SK-N-SH treated with all-trans-retinoic acid at 6 μM for 48 hours (cell line): ENCODE results near the gene PYHIN1.
"Not testable (repeated sequence)": the region's sequence is repeated elsewhere in the genome, so short reads cannot be mapped to it uniquely, and the experiment has no call there.

Experiments
- ATAC-seq: fragments of 200-7000 bp; cut with Tn5 transposase; 3 replicates; pipeline ENCODE4 v1.9.1; 2020; ENCODE audit warnings: mild to moderate bottlenecking, moderate library complexity
- ARNTL ChIP-seq: fragments of 450-650 bp; formaldehyde crosslinking; IDR thresholded peaks from 2 replicates; pipeline ENCODE4 v1.5.0; 2020; ENCODE audit warnings: low read depth, mild to moderate bottlenecking, moderate library complexity, borderline replicate concordance
- BACH2 ChIP-seq: fragments of 250-450 bp; sonication (Bioruptor Pico); IDR thresholded peaks from 2 replicates; pipeline ENCODE4 v1.9.0; 2021; ENCODE audit warnings: mild to moderate bottlenecking, borderline replicate concordance
- CSDC2 ChIP-seq: fragments of 250-450 bp; sonication (Bioruptor Pico); IDR thresholded peaks from 2 replicates; pipeline ENCODE4 v1.5.0; 2020; ENCODE audit warnings: mild to moderate bottlenecking, moderate library complexity
- ESRRG ChIP-seq: fragments of 250-450 bp; sonication (Bioruptor Pico); IDR thresholded peaks from 2 replicates; pipeline ENCODE4 v1.6.1; 2021; ENCODE audit warnings: mild to moderate bottlenecking
- GLIS3 ChIP-seq: fragments of 250-450 bp; sonication (Bioruptor Pico); IDR thresholded peaks from 2 replicates; pipeline ENCODE4 v1.5.0; 2020; ENCODE audit warnings: mild to moderate bottlenecking, moderate library complexity
- ISL1 ChIP-seq: fragments of 250-450 bp; sonication (Bioruptor Pico); IDR thresholded peaks from 2 replicates; pipeline ENCODE4 v2.1.2; 2022; ENCODE audit warnings: mild to moderate bottlenecking, moderate library complexity
- PPARA ChIP-seq: fragments of 250-450 bp; sonication (Bioruptor Pico); IDR thresholded peaks from 2 replicates; pipeline ENCODE4 v1.5.0; 2020; ENCODE audit warnings: mild to moderate bottlenecking, borderline replicate concordance
- RARB ChIP-seq: fragments of 250-450 bp; sonication (Bioruptor Pico); IDR thresholded peaks from 2 replicates; pipeline ENCODE4 v1.8.0; 2021; ENCODE audit warnings: mild to moderate bottlenecking, moderate library complexity
- TCF4 ChIP-seq: fragments of 250-450 bp; sonication (Bioruptor Pico); IDR thresholded peaks from 2 replicates; pipeline ENCODE4 v1.8.0; 2021; ENCODE audit warnings: mild to moderate bottlenecking, moderate library complexity, borderline replicate concordance
- TOX ChIP-seq: fragments of 250-450 bp; sonication (Bioruptor Pico); IDR thresholded peaks from 2 replicates; pipeline ENCODE4 v1.8.0; 2021; ENCODE audit warnings: mild to moderate bottlenecking, moderate library complexity, borderline replicate concordance
- ZC3H10 ChIP-seq: fragments of 250-450 bp; sonication (Bioruptor Pico); IDR thresholded peaks from 2 replicates; pipeline ENCODE4 v1.5.1; 2021; ENCODE audit warnings: mild to moderate bottlenecking, moderate library complexity
- ZFP3 ChIP-seq: fragments of 250-450 bp; sonication (Bioruptor Pico); IDR thresholded peaks from 2 replicates; pipeline ENCODE4 v1.5.0; 2020; ENCODE audit warnings: mild to moderate bottlenecking, moderate library complexity
- ZFP30 ChIP-seq: fragments of 450-650 bp; formaldehyde crosslinking; IDR thresholded peaks from 2 replicates; pipeline ENCODE4 v1.5.0; 2022; ENCODE audit warnings: mild to moderate bottlenecking, moderate library complexity
- ZNF565 ChIP-seq: fragments of 450-650 bp; formaldehyde crosslinking; conservative IDR thresholded peaks from 2 replicates; pipeline ENCODE4 v1.5.0; 2020; ENCODE audit warnings: low read depth, mild to moderate bottlenecking, moderate library complexity
- ZNF70 ChIP-seq: fragments of 450-650 bp; formaldehyde crosslinking; IDR thresholded peaks from 2 replicates; pipeline ENCODE4 v1.5.0; 2020; ENCODE audit warnings: mild to moderate bottlenecking, moderate library complexity
- ZNF8 ChIP-seq: fragments of 450-650 bp; formaldehyde crosslinking; IDR thresholded peaks from 2 replicates; pipeline ENCODE4 v1.5.0; 2020; ENCODE audit warnings: mild to moderate bottlenecking, moderate library complexity
- TF ChIP-seq, protein P1 (sequence below): fragments of 250-450 bp; sonication (Bioruptor Pico); IDR thresholded peaks from 2 replicates; pipeline ENCODE4 v1.8.0; 2020; ENCODE audit warnings: mild to moderate bottlenecking, moderate library complexity, borderline replicate concordance
- TF ChIP-seq, protein P2 (sequence below): fragments of 250-450 bp; sonication (Bioruptor Pico); IDR thresholded peaks from 2 replicates; pipeline ENCODE4 v1.5.0; 2020; ENCODE audit warnings: mild to moderate bottlenecking, moderate library complexity
- TF ChIP-seq, protein P3 (sequence below): fragments of 250-450 bp; sonication (Bioruptor Pico); IDR thresholded peaks from 2 replicates; pipeline ENCODE4 v1.5.1; 2020; ENCODE audit warnings: low read depth, mild to moderate bottlenecking, moderate library complexity
- TF ChIP-seq, protein P4 (sequence below): fragments of 250-450 bp; sonication (Bioruptor Pico); IDR thresholded peaks from 2 replicates; pipeline ENCODE4 v1.5.1; 2021; ENCODE audit warnings: mild to moderate bottlenecking, moderate library complexity
- TF ChIP-seq, protein P5 (sequence below): fragments of 250-450 bp; sonication (Bioruptor Pico); IDR thresholded peaks from 2 replicates; pipeline ENCODE4 v1.8.0; 2021; ENCODE audit warnings: low read depth, mild to moderate bottlenecking, moderate library complexity, borderline replicate concordance

PYHIN1 gene

DNA sequence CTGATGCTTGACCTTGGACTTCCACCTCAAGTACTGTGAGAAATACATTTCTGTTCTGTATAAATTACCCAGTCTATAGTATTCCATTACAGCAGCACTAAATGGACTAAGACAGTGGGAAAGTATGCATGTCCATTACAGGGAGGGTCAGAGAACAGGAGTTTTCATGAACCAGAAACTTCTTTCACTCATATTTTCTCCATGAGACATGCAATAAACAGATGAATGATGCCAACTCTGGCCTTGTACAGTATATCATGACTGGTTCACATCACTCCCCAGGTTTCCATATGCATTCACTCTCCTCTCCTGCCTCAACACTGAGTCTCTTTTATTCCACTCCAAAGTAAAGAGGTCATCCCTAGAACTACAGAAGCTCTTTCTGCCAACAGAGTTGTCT is 73.8 kb downstream of the PYHIN1 start:
- no peak for ATAC-seq
- TF ChIP-seq ZFP30 (no peak), ZNF70 (CRISPR knock-in tag) (no peak), TCF4 (CRISPR knock-in tag) (no peak), ESRRG (no peak), CSDC2 (CRISPR knock-in tag) (no peak), ZNF8 (CRISPR knock-in tag) (no peak), ISL1 (CRISPR knock-in tag) (no peak), ZFP3 (no peak), ZNF565 (CRISPR knock-in tag) (no peak), ZC3H10 (CRISPR knock-in tag) (no peak), TOX (CRISPR knock-in tag) (no peak), GLIS3 (no peak)
- TF ChIP-seq, protein P1, sequence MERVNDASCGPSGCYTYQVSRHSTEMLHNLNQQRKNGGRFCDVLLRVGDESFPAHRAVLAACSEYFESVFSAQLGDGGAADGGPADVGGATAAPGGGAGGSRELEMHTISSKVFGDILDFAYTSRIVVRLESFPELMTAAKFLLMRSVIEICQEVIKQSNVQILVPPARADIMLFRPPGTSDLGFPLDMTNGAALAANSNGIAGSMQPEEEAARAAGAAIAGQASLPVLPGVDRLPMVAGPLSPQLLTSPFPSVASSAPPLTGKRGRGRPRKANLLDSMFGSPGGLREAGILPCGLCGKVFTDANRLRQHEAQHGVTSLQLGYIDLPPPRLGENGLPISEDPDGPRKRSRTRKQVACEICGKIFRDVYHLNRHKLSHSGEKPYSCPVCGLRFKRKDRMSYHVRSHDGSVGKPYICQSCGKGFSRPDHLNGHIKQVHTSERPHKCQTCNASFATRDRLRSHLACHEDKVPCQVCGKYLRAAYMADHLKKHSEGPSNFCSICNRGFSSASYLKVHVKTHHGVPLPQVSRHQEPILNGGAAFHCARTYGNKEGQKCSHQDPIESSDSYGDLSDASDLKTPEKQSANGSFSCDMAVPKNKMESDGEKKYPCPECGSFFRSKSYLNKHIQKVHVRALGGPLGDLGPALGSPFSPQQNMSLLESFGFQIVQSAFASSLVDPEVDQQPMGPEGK (CRISPR knock-in tag) = no peak
- TF ChIP-seq, protein P2, sequence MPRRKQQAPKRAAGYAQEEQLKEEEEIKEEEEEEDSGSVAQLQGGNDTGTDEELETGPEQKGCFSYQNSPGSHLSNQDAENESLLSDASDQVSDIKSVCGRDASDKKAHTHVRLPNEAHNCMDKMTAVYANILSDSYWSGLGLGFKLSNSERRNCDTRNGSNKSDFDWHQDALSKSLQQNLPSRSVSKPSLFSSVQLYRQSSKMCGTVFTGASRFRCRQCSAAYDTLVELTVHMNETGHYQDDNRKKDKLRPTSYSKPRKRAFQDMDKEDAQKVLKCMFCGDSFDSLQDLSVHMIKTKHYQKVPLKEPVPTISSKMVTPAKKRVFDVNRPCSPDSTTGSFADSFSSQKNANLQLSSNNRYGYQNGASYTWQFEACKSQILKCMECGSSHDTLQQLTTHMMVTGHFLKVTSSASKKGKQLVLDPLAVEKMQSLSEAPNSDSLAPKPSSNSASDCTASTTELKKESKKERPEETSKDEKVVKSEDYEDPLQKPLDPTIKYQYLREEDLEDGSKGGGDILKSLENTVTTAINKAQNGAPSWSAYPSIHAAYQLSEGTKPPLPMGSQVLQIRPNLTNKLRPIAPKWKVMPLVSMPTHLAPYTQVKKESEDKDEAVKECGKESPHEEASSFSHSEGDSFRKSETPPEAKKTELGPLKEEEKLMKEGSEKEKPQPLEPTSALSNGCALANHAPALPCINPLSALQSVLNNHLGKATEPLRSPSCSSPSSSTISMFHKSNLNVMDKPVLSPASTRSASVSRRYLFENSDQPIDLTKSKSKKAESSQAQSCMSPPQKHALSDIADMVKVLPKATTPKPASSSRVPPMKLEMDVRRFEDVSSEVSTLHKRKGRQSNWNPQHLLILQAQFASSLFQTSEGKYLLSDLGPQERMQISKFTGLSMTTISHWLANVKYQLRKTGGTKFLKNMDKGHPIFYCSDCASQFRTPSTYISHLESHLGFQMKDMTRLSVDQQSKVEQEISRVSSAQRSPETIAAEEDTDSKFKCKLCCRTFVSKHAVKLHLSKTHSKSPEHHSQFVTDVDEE (CRISPR knock-in tag) = no peak
- TF ChIP-seq, protein P3, sequence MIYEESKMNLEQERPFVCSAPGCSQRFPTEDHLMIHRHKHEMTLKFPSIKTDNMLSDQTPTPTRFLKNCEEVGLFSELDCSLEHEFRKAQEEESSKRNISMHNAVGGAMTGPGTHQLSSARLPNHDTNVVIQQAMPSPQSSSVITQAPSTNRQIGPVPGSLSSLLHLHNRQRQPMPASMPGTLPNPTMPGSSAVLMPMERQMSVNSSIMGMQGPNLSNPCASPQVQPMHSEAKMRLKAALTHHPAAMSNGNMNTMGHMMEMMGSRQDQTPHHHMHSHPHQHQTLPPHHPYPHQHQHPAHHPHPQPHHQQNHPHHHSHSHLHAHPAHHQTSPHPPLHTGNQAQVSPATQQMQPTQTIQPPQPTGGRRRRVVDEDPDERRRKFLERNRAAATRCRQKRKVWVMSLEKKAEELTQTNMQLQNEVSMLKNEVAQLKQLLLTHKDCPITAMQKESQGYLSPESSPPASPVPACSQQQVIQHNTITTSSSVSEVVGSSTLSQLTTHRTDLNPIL (CRISPR knock-in tag) = no peak
- TF ChIP-seq, protein P4, sequence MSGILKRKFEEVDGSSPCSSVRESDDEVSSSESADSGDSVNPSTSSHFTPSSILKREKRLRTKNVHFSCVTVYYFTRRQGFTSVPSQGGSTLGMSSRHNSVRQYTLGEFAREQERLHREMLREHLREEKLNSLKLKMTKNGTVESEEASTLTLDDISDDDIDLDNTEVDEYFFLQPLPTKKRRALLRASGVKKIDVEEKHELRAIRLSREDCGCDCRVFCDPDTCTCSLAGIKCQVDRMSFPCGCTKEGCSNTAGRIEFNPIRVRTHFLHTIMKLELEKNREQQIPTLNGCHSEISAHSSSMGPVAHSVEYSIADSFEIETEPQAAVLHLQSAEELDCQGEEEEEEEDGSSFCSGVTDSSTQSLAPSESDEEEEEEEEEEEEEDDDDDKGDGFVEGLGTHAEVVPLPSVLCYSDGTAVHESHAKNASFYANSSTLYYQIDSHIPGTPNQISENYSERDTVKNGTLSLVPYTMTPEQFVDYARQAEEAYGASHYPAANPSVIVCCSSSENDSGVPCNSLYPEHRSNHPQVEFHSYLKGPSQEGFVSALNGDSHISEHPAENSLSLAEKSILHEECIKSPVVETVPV (CRISPR knock-in tag) = no peak

DNA sequence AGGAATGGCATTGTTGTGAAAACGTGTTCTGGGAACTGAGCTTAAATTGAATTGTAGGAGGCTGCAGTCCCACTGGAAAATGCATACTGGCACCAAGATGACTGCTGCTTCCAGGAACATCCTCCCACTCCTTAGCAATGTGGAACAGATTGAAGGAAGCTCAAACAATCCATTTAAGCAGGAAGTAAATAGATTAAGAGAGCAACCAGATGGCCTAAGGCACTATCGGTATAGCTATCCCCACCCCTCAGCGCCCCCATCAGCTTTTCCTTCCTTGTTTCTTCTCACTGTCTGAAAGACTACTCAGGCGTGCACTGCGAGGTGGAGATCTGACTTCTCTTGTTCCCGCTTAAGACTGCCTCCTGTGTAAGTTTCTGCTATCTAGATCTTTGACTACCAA is 74.3 kb downstream of the PYHIN1 start:
- peak; percentile 4; the same call in 1 of the 3 replicates for ATAC-seq
- TF ChIP-seq ESRRG (no peak), RARB (CRISPR knock-in tag) (no peak), ARNTL (CRISPR knock-in tag) (no peak), ZNF8 (CRISPR knock-in tag) (no peak), ZNF565 (CRISPR knock-in tag) (no peak), ZFP3 (no peak), PPARA (no peak)
- TF ChIP-seq, protein P3 (CRISPR knock-in tag) = no peak
- TF ChIP-seq, all 23 proteins: peak for 0

DNA sequence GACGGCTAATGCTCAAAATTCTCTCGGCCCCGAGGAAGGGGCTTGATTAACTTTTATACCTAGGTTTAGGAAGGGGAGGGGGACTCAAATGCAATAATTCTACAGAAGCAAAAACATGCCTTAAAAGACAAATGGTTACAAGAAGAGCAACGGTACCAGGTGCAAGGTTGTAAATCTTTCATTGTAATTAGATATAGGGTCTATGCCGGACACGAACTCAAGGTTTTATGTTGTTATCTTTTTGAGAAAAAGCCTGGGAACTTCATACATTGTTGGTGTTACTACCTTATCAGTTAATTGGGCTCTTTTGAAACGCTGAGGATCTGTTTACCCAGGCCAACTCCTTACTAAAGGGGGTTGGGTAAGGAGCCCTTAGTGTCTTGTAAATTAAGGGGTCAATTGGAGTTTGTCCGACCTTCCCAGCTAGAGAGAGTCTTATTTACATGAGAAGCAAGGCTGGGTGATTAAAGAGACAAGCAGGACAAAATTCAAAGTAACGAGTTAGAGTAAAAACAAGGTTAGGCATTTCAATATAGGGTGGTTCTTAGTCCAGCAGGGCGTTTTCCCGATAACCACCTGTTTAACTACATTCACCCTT is 75.0 kb downstream of the PYHIN1 start:
- not testable (repeated sequence) for ATAC-seq

DNA sequence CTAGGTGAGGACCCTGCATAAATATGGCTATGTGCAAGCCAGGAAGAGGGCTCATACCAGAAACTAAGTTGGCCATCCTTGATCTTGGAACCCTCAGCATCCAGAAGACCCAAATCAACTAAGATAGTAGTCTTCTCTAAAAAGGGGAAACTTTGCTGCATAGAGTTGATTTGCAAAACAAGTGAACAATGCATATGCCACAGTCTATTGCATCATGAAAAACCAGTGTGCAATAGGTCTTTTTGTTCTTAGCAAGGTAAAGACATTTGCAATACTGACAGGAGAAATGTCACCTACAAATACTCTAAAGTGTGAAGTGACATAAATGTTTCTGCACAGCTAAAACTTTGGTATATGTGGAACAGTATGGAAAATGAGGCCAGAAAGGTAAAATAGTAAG is 76.4 kb downstream of the PYHIN1 start:
- ATAC-seq = no peak
- no peak for TF ChIP-seq ISL1 (CRISPR knock-in tag)
- TF ChIP-seq, protein P1 (CRISPR knock-in tag) = no peak
- no peak for TF ChIP-seq RARB (CRISPR knock-in tag)
- TF ChIP-seq ZNF565 (CRISPR knock-in tag) = no peak
- TF ChIP-seq BACH2 (CRISPR knock-in tag) = no peak
- no peak for TF ChIP-seq ZFP3
- no peak for TF ChIP-seq ZFP30
- TF ChIP-seq TOX (CRISPR knock-in tag) = no peak
- no peak for TF ChIP-seq ESRRG
- TF ChIP-seq ARNTL (CRISPR knock-in tag) = no peak
- no peak for TF ChIP-seq GLIS3
- TF ChIP-seq TCF4 (CRISPR knock-in tag) = no peak
- TF ChIP-seq, protein P5, sequence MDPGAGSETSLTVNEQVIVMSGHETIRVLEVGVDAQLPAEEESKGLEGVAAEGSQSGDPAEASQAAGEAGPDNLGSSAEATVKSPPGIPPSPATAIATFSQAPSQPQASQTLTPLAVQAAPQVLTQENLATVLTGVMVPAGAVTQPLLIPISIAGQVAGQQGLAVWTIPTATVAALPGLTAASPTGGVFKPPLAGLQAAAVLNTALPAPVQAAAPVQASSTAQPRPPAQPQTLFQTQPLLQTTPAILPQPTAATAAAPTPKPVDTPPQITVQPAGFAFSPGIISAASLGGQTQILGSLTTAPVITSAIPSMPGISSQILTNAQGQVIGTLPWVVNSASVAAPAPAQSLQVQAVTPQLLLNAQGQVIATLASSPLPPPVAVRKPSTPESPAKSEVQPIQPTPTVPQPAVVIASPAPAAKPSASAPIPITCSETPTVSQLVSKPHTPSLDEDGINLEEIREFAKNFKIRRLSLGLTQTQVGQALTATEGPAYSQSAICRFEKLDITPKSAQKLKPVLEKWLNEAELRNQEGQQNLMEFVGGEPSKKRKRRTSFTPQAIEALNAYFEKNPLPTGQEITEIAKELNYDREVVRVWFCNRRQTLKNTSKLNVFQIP (CRISPR knock-in tag) = no peak
- no peak for TF ChIP-seq CSDC2 (CRISPR knock-in tag)
- no peak for TF ChIP-seq ZNF8 (CRISPR knock-in tag)
